ENCODE results near the gene TTLL1. TPM values are rescaled to one million over a fixed set of nuclear protein-coding genes. Genes with fewer than 3 reads are reported as not detected.
"Not testable (repeated sequence)": the region's sequence is repeated elsewhere in the genome, so short reads cannot be mapped to it uniquely, and the experiment has no call there.

The TTLL1 gene
- total RNA-seq, 1 donor from 2014 or later = 4.9 TPM

DNA sequence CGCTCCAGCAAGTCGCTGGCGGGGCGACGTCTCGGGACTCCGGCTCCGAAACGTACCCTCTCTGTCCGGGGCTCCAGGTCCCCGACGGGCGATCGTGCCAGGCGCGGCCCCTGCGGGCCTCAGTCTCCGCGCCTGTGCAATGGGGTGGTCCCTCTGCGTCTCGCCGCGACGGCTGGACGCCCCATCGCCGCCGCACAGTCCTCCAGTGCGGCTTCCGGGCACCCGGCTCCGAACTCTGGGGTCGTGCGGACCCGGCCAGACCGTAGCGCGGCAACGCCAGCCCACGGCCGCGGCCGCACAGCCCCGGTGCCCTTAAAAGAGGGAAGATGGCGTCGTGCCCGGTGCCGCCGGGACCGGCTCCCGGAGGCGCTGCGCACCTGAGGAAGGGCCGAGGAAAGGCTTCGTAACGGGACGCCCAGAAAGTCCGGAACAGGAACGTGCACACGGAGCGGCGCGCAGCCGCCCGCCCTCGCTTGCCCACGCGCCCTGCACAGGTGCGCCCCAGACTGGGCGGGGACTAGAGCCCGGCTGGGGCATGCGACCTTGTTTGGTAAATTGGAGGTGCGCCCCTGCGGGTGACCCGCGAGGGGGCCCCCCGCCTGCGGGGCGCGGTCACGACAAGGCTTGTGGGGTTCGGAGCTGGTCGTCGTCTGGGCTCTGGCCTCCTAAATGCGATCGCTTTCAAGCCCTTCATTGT is 21.9 kb upstream of the TTLL1 start:
- no peak for DNase-seq (ENCODE audit: low spot score)

DNA sequence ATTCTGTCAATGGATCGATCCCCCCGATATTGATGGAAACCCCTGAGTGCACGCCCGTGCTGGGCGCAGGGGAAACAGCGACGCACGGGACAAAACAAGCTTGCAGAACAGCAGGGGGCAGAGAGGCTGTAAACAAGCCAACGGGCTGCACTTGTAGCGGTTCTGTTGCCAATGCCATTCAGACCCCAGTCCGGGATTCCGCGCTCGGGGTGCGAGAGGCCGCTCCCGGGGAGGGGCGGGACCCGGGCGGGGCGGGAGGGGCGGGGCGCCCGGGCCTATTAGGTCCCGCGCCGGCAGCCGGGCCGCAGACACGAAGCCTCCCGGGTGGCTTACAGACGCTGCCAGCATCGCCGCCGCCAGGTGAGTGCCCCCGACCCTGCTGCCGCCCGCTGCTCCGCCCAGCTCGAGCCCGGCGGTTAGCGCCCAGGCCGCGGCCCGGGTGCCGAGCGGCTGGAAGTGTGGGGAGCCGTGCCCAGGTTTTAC is 21.3 kb upstream of the TTLL1 start, which contains the start of gene BIK:
TSS of gene BIK (plus strand) at position 307 of the 483 bp plus-strand sequence. CDS start 13,273 bp downstream, outside the sequence.
- DNase-seq (ENCODE audit: low spot score) = no peak

DNA sequence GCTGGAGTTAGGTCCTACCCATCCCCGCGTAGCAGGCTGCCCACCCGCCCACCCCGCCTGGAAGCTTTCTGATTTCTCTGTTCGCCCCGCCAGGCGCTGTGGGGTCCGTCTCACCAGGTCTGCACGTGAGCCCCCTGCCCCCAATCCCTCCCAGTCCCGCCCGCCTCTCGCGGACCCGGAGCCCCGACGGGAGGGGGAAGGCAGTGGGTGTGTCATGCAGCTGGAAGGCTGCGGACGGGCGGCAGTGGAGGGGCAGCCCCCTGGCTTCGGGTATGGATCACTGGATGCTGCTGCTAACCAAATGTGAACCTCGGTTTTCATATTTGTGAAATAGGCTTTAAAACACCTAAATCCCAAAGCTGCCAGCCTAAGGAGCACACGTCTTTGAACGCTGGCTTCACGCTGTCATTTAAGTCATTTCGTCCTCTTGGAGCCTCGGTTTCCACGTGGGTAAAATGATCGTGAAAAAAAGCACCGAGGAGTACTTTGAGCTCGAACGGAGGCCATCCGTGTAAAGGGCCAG is 20.8 kb upstream of the TTLL1 start:
- DNase-seq (ENCODE audit: low spot score) = no peak

DNA sequence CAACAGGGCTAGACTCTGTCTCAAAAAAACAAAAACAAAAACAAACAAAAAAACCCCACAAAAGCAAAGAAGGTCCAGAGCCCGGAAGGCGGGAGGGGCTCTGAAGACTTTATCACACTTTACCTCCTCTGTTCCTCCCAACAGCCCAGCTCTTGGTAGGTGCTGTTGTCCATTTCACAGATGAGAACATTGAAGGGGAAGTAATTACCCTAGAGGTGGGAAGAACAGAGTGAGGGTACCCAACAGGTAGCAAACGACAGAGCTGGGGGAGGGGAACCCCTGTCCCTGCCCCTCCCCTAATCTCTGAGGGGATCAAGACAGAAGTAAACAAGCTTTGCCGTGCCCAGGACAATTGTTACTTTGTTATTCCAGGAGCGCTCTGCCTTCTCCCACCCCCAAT is 20.3 kb upstream of the TTLL1 start:
- no peak for DNase-seq (ENCODE audit: low spot score)

DNA sequence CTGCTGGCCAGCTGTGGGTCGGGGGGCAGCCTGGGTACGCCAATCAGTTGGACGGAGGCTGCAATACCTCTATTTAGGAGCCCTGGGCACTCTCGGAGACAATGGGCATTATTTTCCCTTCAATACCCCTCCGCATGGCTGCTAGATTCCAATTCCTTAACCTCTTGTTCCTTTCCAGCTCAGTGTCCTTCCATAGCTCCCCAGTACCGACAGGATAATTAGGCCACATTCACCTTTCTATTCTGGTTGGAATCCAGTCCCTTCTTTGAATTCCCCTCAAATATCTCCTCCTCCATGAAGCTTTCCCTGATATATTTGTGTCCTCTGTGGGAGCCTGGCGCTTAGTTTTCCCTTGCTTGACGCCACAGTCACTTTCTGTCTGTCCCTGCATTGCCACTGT is 17.1 kb upstream of the TTLL1 start:
- no peak for DNase-seq (ENCODE audit: low spot score)

DNA sequence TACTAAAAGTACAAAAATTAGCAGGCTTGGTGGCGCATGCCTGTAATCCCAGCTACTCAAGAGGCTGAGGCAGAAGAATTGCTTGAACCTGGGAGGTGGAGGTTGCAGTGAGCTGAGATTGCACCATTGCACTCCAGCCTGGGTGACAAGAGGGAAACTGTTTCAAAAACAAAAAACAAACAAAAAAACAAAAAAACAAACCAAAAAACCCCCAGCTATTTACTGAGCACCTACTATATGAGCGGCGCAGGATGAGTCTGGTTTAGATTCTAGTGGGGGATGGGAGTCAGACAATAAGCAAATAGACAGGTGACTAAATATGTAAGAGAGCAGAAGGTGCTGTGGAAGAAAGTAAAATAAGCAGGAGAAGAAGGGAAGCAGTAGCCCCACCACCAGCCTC is 15.8 kb upstream of the TTLL1 start:
- DNase-seq (ENCODE audit: low spot score) = not testable (repeated sequence)

DNA sequence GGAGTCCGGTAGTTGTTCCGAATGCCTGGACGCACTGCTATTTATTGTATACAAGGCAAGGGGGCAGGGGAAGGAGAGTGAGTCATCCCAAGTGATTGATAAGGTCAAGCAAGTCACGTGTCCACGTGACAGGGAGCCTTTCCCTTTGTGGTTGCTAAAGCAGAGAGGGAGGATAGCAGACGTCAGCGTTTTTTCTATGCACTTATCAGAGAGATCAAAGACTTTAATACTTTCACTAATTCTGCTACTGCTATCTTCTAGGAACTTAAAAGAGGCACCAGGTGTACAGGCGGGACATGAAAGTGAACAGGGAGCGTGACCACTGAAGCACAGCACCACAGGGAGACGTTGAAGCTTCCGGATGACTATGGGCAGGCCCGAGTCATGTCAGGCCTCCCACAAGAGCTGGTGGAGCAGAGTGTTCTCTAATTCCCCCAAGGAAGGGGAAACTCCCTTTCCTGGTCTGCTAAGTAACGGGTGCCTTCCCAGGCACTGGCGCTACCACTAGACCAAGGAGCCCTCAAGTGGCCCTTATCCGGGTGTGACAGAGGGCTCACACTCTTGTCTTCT is 14.9 kb upstream of the TTLL1 start:
- DNase-seq (ENCODE audit: low spot score) = not testable (repeated sequence)

DNA sequence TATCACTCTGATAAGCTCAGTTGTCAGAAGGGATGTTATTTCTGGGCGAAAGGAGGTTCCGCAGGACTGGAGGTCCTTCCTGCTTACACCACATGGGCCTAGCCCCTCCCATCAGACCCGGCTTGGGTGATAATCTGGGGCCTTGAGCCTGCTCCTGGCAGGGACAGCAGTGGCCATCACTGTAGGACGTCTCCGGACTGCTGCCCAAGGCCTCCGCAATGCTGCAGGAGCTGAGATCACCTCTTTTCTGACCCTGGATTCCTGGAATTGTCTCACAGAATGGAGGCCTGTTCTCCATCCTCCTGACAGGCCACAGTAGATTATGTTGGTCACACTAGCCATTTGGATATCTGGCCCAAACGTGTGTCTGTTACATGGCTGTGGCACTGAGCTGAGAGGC is 12.1 kb upstream of the TTLL1 start:
- DNase-seq (ENCODE audit: low spot score) = no peak

DNA sequence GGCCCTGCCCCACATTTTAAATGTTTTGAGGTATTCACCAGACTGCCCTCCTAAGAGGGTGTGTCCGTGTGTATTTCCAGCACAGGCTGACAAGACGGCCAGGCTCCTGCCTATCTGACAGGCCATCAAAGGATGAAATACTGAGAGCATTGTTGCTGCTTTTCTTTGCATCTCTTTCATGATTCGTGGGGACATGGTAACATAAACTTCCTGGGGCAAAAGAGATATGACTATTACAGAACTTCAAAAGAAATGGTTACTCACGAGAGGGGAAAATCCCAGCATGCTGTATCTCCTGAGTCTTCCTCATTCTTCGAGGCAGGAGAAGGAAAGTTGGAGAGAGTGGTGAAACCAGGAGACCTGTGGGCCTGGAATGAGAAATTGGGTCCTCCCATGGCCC is 11.0 kb upstream of the TTLL1 start:
- DNase-seq (ENCODE audit: low spot score) = no peak

DNA sequence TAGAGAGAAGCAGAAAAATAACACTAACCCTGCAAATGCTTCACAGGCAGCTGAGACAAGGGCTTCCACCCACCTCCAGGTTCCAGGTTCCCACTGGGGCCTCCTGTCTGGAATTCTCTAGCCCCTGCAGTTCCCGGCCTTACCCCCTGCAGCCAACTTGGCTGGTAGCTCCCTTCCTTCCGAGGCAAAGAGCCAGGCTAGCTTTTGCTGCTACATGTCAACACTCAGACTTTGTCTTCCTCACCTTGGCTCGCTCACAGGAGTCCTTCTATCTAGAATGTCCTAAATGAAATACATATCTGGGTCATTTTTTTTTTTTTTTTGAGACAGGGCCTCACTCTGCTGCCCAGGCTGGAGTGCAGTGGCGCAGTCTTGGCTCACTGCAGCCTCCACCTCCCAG is 9.9 kb upstream of the TTLL1 start:
- no peak for DNase-seq (ENCODE audit: low spot score)

DNA sequence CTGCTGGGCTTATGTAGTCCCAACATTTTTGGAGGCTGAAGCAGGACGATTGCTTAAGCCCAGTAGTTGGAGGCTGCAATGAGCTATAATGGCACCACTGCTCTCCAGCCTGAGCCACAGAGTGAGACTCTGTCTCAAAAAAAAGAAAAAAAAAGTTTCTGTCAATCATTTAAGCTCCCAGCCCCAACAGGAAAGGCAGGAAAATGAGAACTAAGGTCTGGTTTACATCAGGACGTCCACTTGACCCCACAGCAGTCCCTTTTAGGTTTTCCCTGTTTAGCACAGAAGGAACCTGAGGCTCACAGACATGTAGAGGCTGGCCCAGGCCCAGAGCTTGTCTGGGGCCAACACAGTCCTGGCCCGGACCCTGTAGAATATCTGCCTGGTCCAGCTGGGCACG is 9.2 kb upstream of the TTLL1 start:
- DNase-seq (ENCODE audit: low spot score) = no peak

DNA sequence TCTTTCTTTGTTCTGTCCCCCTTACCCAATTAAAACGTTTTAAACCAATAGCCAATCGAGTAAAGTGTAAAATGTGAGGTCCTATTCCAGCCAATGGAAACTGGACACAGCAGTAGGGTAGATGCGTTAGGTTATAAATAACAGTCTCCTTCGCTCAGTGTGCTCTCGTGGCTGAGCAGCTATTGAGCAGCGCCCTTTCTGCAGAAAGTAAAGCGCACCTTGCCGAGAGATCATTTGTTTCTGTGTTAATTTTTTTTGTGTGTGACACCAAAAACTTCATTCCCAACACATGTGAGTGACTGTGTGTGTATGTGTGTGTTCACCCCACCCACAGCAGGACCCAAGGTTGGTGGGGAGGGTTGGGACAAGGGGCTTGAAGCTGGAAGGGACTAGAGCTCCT is 7.2 kb upstream of the TTLL1 start:
- no peak for DNase-seq (ENCODE audit: low spot score)

DNA sequence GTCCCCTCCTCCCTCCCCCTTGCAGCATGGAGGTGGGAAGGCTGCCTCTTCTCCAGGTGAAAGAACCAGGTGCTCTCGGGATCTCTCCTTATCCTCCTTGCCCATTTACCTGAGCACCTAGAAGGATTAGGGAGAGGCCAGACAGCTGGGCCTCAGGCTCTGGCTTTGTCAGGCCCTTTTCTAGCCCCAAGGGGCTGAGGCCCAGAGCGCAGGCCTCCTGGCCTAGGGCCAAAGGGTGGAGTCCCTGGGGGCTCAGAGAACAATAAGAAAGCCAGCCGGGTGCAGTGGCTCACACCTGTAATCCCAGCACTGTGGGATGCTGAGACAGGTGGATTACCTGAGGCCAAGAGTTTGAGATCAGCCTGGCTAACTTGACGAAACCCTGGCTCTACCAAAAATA is 5.4 kb upstream of the TTLL1 start:
- DNase-seq (ENCODE audit: low spot score) = no peak

DNA sequence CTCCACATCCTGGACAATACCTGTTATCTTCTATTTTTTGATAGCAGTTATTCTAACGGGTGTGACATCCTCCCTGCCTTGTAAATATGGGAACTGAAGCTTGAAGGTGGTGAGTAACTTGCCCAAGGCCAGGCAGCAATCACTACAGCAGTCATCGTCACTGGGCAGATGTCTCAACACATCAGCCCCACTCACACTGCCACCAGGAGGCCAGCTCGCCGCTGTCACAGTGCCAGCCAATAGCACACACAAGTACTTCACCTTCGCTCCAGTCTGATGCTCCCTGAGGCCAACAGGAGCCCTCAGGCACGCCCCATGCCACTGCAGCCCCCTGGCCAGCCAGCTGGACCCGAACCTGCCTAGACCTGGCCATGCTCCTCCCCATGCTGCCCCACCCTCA is 4.9 kb upstream of the TTLL1 start:
- no peak for DNase-seq (ENCODE audit: low spot score)

DNA sequence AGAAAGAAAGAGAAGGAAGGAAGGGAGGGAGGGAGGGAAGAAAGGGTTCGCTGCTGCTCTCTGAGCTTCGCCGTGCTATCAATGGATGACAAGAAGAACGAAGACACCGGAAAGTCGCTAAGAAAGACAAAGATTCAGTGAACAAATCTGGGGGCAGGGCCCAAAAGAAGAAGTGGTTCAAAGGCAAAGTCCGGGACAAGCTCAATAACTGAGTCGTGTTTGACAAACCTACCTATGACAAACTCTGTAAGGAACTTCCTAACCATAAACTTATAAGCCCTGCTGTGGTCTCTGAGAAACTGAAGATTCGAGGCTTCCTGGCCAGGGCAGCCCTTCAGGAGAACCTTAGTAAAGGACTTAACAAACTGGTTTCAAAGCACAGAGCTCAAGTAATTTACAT is 2.9 kb upstream of the TTLL1 start:
- no peak for DNase-seq (ENCODE audit: low spot score)

DNA sequence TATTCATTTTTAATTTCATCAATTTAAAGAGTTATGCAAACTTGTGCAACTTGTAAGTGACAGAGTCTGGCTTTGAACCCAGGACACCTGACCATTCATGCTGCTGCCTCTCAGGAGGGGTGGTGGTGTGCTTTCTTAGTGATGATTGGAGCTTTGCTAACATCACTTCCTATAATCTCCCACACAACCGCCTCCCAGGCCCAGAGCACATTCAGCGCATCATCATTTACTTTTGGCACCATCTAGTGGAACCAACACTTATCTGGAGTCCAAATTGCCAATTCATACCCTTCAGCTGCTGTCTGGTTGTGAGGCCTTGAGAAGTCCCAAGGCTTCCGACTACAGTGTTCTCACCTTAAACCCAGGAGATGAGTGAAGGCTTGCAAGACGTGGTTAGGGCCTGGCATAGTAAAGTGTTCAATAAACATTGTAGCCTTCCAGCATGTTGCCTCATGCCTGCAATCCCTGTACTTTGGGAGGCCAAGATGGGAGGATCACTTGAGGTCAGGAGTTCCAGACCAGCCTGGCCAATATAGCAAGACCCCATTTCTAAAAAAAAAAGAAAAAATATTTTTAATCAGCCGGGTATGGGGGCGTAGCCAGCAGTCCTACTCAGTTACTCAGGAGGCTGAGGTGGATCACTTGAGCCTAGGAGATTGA is 1.1 kb upstream of the TTLL1 start:
- DNase-seq (ENCODE audit: low spot score) = no peak

DNA sequence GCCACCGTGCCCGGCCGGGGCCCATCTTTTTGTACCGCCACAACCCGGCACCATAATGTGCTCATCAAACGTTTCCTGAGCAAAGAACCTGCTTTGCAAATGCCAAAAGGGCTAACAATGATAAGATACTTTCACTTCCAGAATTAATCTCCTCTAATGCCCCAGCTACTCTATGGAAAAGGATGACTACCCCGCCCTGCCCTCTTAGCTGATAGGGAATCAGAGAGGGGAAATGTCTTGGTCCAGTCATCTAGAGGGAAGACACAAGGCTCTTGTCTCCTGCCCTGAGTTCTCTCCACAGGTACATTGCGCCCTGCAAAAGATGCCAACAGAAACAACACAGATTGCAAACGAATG is 586 bp downstream of the TTLL1 start:
- DNase-seq (ENCODE audit: low spot score) = no peak

DNA sequence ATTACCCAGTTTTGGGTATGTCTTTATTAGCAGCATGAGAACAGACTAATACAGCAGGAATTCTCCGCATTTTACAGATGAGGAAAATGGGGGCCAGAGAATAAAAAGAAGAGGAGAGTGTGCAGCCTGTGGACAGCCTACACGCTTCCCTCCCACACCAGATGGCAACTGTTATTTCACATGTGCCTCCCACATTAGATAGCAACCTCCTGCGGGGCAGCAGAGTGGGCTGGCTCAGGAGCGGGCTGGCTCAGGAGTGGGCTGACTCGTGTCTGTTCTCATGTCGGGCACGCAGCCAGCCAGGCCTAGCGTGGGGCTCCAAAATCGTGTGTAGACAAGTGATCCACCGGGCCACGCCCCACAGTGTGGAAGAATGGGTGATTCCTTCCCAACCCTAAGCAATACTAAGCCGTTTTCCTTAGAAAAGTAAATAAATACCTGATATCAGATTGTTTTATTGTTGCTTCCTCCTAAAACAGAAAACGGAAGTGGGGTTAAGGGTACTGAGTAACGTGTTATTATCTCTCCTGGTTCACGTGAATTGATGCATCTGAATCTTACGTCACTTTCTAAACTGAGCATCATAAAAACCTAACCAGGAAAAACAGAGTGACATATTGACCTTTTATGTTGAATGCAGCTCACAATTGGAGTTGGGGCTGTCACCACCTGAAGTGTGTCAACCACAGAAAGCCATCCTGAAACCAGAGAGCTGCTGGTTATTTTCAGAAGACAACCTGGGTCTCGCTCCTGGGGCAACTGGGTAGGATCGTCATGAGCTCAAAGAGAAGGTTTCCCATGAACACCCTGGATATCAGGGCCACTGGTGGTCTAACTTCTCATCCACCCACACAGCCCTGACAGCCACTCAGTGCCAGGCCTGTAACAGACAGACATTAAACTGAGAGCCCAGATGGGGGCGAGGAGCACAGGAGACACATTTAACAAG is 3.3 kb downstream of the TTLL1 start:
- no peak for DNase-seq (ENCODE audit: low spot score)

DNA sequence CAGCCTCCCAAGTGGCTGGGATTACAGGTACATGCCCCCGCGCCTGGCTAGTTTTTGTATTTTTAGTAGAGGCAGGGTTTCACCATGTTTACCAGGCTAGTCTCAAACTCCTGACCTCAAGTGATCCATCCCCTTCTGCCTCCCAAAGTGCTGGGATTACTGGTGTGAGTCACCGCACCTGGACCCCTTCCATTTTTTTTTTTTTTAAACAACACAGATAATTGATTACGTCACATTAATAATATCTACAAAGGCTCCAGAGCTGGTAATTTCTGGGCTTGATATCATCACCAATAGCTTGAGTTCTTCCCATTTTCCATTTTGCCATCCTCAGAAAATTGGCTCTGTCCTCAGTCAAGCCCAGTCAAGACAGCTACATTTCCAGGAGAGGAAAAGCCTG is 7.2 kb downstream of the TTLL1 start:
- DNase-seq (ENCODE audit: low spot score) = no peak

DNA sequence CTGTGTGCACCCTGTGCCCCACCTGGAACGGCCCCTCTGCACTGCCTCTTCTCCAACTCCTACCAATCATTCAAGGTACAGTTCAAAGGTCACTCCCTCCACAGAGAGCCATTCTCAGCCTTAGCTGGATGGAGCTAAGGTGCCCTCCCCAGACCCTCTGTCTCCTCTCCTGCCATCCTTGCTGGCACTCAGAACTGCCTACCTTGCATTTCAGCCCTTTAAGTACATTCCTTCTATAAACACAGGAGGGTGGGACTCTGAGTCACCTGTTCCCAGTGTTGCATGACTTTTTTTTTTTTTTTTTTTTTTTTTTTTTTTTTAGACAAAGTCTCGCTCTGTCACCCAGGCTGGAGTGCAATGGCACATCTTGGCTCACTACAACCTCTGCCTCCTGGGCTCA is 8.6 kb downstream of the TTLL1 start:
- no peak for DNase-seq (ENCODE audit: low spot score)

DNA sequence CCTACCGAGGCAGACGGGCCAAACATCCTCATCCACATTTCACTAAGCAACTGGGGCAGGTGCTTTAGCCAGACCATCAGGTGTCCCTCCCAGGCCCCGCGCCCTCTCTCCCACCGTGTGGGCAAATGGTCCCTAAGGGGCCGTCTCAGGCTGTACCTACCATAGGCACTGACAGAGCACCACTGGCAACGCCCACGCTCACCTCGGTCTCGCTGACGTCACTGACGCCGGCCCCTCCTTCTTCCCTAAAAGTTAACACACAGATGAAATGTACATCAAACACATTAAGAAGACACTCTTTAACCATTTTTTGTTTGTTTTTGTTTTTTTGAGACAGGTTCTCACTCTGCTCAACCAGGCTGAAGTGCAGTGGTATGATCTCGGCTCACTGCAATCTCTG is 9.4 kb downstream of the TTLL1 start:
- no peak for DNase-seq (ENCODE audit: low spot score)

All from mesenteric fat pad (tissue), 1 donor.